Left renal cortex interstitium (tissue), 4 donors: ENCODE results near the gene NRG3. TPM values are rescaled to one million over a fixed set of nuclear protein-coding genes. Genes with fewer than 3 reads are reported as not detected.

Experiments
- DNase-seq, 4 donors: peaks; one replicate each; pipeline ENCODE4 v3.0.0-alpha.2; 2013; ENCODE audit warnings: low read depth in 4 of 4, low spot score in 2 of 4, missing footprints in 1 of 4
- polyA plus RNA-seq, 4 donors: library from polyadenylated mRNA; unstranded; fragments of 120-200 nt; gene quantifications; one replicate each; pipeline ENCODE4 v1.2.1, GENCODE V29; 2013; ENCODE audit not compliant: insufficient read length in 4 of 4

Gene NRG3
- polyA plus RNA-seq, 4 donors: 11.5 to 14.4 (median 12.1) TPM

DNA sequence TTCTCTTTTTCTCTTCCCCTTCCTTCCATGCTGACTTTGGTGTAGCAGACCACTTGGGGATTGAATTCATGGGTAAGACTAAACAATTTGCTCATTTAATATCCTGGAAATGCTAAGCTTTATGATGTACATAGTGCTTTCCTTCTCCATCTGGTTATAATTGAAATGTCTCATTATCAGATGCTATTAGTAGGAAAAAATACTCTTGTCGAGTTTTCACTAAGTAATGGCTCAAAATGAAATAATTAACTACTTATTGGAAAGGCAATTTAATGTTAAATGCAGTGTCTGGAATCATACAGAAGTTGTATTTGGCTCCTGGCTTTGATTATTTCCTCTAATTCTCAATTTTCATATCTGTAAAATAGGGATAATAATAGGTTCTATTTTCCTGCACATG is 990.4 kb downstream of the NRG3 start:
- DNase-seq: no peak

DNA sequence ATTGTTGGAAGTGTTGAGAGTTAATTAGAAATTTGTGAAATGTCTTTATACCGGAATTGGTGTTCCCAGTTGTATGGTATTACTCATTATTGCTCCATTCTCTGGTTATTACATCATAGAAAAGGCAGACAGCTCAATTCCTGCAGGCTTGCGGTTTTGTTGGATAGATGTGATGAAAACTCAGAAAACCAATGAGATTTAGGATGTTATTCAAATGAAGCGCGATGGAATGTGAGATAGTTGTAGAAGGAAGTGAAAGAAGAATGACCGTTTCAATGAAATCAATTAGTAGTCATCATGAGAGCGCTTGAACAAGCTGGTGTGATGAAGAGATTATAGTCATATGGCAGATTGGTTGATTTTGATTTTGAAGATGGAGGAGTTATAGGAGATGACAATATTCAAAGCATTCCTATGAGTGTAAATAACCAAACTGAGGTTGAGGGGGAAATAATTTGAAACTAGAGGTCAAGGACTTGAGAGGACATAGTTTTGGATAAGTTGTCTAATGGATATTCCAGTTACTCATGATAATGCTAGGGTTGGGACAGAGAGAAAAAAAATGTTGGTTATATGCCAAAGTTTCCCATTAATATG is 991.5 kb downstream of the NRG3 start:
- no peak for DNase-seq

DNA sequence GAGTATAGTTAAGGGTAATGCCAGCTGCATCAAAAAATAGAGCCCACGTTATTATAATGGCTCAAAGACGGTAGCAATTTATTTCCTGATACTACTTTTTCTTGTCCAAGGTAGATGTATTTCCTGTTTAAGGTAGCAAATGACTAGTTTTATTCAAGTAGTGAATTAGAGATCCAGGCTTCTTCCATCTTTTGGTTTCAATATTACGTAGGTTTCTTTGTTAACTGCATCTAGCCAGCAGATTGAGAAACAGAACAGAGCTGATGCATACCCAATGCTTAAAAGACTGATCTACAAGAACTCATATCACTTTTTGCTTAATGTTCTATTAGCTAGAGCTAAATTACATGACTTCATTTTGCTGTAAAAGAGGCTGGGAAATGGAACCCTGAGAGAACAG is 992.1 kb downstream of the NRG3 start:
- DNase-seq: no peak

DNA sequence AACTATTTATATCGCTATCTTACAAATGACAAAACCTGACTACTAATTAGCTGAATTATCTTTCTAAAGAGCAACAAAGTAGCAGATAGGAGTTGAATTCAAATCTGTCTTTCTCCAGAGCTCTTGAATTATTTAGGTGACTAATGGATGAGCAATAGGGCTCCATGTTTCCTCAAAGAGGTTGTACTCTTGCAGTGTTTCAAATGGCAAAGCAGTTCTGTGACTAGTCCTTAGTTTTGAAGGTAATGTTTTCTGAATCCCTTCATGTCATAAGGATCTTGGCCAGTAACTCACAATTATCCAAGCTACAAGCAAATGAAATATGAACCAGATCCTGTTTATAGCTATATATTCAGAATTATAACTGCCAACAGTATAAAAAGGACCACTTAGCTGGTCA is 999.7 kb downstream of the NRG3 start:
- no peak for DNase-seq

DNA sequence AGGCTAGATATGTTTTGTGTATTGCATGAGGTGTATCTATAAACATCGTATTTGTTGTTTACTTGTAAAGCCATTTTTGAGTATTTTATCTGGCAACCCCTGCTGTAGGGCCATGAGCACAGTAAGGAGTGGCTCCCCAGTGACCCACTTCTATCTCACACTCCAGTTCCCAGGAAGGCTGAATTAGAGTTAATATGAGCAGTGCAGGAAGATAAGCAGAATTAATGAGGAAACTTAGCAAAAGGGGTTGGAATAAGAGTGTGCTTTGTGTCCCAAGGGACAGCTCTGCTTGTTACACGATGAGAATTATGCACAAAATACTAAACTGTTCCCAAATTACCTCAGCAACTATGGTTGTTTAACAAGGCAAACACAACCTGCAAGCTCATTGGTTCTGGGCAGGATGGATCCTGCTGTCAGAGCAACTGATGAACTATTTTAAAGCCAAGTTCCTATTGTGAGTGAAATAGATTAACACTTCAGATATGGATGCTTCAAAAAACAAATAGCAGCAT is 1005.8 kb downstream of the NRG3 start:
- DNase-seq: no peak

DNA sequence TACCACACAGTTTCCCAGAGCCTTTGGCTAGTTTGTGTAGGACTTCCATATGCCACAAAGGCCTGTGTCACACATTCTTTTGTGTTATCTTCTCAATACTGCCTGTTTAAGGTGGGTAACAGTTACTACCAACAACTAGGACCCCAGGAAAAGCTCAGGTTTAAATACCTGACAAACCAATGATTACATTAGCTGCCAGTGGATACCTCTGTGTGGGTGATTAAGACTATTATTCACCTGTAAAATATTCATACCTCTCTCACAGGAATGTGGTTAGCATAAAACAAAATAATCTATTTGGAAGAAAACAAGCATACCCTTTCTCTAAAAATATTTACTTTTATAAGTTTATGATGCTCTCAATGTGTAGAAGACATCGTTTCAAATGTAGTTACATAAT is 1007.7 kb downstream of the NRG3 start:
- DNase-seq: no peak

DNA sequence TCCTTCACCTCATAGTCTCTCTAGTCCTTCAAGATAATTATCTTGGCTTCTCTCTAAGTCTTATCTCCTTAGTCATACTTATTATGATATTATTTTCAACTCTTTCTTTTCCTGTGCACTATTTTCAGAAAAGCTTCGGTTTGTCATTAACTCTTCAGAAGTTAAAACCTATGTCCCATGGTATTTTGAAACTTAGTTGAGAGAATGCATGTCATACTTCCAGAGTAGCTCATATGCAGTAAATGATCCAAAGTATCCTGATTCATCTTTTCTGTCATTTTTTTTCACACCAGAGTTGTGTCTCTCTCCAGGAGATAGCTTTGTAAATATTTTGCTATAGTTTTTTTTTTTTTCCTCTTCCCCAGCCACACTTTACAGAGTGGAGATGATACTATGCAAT is 1008.6 kb downstream of the NRG3 start:
- no peak for DNase-seq

DNA sequence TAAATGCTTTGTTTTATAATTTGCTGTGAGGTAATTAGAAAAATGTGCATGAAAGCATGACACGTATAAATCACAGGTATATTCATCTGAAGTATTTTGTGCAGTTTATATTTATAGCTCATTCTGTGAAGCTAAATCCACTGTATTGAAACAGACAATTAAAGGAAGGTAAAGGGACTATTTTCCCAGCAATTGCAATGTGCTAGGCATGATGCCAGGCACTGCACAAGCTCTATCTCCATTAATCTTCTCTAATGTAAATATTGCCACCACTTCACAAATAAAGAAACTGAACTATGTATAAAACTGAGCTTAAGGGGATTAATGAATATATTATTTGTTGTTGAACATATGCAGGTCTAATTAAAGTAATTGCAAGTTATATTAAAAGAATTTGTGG is 1012.5 kb downstream of the NRG3 start:
- no peak for DNase-seq

DNA sequence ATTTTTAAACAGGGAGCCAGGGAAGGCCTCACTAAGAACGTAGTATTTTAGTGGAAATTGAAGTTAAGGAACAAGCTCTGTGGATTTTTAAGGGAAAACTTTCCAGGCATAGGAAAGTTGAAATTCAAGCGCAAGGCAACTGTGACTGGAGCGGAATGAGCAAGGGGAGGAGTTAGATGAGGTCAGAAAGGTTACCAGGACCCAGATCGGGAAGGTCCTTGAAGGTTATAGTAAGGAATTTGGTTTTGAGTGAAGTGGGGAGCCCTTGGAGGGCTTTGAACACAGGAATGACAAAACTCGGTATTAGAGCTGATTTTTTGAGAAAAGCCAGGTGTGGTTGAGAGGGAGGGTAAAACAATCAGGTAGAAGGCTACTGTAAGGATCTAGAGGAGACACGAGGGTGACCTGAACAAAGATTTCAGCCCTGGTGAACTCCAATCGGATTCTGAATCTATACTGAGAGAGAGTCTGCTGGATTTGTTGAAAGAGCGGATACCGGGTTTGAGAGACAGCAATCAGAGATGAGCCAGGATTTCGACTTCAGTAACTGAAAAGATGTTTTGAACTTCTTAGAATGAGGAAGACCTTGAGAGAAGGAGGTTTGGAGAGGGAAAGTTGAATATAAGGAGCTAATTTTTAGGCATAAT is 1013.9 kb downstream of the NRG3 start:
- no peak for DNase-seq

DNA sequence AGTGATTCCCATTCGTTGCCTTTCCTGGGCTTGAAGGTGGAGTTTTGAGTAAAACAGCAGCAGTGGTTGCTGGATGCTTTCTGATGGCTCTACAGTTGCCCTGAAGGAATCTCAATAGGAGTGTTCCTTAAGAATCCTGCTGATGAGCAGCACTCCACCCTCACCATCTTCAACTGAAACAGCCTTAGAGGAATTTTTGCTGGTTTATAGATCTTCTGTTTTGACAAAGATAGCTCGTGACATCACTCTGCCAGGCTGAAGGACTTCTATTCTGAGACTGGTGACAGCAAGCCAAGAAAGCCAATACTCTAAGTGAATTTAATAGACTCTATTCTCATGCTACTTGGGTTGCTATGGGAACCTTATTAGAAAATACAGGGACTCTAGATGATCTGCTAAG is 1014.7 kb downstream of the NRG3 start:
- DNase-seq: no peak

DNA sequence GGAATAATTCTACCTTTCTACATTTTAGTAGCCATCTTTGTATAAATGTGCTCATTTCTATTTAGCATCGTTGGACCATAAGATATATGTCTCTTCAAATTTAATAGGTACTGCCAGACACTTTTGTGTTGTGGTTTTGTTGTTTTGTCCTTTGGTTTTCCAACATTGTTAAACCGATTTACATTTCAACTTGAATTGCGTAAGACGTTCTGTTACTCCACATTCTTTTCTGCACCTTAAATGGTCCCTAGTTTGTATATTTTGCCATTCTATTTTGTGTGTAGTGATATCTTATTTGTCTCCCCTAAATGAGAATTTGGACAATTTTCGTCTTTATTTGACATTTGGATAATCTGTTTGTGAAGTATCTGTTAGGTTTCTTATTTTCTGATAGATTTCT is 1015.6 kb downstream of the NRG3 start:
- DNase-seq: no peak

DNA sequence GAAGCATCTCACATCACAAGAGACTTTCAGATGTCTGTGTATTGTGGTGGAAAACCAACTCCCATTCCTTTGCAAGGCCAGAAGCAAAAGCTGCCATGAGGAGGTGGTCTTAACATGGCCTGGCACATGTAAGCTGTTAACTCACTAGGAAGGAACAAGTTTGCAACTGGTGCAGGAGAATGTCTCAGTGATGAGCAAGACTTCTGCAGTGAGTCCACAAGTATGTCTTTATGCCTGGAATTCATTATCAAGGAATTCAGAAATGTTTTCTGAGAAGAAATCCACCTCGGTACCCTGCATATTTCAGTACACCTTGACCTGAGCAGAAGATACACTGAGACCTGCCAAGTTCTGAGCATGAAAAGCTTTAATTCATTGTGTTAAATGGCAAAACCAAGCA is 1033.1 kb downstream of the NRG3 start:
- no peak for DNase-seq

DNA sequence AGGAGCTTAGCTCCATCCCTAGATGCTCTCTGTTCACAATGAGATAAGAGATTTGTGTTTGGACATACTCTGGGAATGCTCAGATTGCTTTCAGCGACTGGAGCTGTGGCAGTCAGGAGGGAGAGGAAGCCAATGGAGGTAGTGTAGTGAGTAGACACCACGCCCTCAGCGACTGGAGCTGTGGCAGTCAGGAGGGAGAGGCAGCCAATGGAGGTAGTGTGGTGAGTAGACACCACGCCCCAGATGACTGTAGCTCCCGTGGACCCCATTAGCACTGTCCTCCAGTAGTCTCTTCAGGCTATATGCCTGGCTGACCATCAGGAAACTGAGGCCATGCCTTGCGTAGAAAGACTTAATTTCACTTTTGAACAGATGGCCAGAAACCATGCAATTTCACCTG is 1033.8 kb downstream of the NRG3 start:
- DNase-seq: no peak

DNA sequence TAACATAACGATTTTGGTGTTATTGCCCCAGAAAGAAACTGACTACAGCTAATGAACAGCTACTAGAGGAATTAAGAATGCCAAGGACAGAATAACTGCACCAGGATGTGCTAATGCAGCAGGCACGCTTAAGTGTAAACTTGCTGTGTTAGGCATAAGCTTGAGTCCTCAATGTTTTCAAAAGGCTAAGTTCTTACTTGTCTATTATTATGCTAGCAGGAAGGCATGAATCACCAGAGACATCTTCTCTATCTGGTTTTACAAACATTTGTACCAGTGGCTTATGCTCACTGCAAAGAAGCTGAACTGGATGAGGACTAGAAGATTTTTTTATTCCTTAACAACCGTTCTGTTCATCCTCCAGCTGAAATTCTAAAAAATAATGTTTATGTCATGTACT is 1035.3 kb downstream of the NRG3 start:
- no peak for DNase-seq

DNA sequence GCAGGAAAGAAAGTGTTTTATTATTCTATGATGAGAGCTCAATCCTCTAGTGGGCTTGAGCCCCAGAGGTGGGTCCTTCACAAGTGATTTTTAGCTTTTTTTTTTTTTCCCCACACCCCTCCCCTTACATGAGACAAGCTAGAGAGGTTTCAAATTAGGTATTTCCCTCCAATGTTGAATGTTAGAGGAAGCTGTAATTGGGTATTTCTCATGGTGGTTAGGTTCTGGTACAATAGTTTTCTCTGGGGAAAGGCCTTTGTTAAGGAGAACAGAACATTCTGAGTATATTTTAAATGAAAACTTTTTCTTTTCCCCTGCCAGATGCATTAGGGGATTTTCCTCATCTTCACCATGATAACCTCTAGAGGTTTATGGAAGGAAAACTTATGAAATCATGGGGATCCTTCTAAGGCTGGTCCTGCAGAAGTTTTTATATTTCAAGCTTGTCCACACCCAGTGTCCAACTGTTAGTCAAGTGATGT is 1039.7 kb downstream of the NRG3 start:
- DNase-seq: no peak

DNA sequence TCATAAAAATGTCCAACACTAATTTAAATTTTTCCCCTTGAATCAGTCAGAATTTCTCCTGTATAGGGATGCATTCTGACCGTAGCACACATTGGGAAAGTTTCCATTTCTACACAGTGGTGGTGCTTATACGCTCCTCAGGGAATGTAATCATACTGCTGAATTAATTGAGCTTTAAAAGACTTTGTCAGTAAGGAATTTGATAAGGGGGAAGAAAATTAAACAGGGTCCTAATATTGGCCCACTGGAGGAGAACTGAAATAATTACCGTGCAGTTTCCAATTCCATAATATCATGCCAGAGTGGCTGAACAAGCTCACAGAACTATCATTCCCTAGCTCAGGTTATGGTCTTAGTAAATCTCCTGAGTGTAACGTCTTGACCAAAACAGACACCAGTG is 1041.9 kb downstream of the NRG3 start:
- no peak for DNase-seq

DNA sequence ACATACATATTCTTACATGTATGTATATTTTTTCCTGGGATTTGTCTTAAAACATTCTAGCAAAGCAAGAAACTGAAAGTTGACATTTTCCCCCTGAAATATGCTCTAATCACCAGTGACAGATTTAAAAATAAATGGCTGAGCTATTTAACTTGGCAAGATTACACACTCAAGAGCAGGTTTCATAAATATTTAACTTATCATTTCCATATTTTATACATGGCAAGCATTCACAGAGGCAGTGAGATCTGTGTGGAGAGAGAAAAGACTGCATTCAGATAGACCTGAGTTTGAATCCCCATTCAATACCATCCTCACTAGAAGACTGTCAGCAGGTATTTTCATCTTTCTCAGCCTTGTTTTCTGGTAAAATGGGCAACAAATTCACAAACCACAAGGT is 1043.0 kb downstream of the NRG3 start:
- no peak for DNase-seq

DNA sequence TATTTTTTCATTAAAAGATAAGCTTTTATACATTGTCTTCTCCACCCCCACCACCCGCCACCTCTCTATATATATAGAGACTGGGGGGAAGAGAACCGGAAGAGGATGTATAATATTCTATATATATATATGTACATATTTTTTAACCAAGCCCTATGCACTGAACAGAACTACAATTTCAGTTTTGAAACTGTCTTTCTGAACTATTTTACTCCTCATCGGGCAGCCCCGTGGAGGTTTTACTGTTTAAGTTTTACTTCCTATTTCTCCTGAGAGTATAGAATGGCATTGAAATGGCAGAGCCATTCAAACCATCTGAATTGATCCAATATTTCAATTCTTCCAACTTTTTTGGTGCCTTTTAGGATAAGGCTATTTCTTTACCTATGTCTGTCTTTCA is 1047.1 kb downstream of the NRG3 start:
- DNase-seq: no peak

DNA sequence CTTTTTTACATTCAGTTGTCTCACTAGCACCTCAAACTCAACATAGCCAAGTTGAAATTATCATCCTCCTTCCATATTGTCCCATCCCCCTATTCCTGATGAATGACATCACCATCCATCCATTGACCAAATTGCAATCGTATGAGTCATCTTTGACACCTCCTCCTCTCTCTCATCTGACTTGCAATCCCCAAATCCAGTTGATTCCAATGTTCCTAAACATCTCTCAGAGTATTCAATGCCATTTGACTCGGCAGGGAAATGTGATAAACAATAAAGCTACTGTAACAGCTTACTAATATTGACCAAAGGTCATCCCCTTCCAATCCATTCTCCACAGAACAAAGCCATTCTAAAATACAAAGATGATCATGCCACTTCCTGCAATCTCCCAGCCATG is 1047.8 kb downstream of the NRG3 start:
- no peak for DNase-seq

DNA sequence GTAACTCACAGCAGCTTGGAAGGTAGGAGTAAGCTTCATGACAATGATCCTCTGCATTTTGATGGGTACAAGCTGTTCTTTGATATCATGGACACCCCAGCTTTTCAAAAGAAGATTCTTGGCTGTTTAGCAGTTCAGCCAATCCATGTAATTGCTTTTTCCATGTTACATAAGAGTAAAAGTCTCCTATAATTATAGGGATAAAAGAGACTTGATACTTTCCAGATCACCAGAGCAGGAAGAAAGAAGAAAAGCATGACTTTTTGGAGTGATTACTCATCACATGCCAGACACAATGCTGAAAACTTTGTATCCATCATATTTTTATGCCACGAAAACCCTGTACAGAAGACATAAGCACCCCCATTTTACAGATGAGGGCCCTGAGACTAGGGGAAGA is 1049.7 kb downstream of the NRG3 start:
- no peak for DNase-seq

DNA sequence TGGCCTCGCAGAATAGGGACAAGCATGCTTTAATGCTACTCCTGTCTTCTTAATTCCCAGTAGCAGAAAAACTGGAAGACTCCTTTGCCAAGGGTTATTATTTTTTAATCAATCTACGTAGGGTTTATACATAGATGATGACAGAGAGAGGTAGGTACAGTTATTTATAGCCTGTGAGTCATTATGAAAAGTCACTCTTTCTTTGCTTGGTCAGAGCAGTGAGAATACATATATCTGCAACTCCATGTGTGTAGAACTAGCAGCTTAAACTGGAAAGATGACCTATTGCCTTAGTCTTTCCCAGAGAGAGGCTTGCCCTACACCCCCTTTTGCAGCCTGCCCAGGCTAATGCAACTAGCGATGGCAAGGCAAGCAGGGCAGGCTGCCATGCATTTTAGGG is 1050.6 kb downstream of the NRG3 start:
- DNase-seq: no peak

DNA sequence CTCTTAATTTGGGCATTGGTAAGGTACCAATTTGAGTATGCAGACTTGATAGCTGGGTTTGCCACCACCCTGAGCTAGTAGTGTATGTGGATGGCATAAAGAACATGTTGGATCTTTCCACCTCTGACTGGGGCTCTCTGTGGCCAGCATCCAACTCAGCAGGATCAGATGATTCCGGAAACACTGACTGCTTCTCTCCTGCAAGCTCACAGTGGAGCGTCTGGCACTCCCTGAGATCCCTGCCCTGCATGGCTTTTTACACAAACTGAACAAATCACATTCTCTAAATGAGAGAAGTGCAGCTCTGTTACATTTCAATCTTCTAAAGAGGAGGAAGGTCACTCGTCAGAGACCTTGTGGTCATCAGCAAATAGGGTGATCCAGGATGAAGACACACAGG is 1057.5 kb downstream of the NRG3 start:
- DNase-seq: no peak

DNA sequence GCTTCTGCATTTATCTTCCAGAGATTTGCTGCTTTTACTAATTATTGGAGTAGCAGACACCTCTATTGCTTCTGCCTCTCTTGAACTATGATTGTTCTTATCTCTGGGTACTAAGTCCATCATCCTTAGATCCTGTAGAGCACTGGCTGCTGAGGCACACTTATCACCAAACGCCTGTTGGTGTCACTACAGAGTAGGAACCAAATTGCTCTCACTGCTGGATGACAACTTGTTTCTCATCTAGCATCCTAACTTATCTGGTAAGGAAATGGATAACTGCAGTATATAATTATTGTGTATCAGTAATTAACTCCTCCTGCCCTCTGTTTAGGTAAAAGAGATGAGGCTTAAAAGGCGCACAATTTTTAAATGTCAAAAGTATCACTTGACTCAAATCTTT is 1059.4 kb downstream of the NRG3 start:
- DNase-seq: no peak
